MM.1S (cell line): ENCODE results near the gene R3HDM2.

Source experiments
- CTCF ChIP-seq: fragments of 300-600 bp; sonication (generic); IDR thresholded peaks from 2 replicates; pipeline ENCODE4 v1.5.1; 2016; ENCODE audit warnings: antibody characterized with exemption, low read length, mixed read lengths
- EZH2 ChIP-seq: fragments of 300-600 bp; sonication (generic); optimal IDR thresholded peaks from 2 replicates; pipeline ENCODE3; 2017; ENCODE audit warnings: low read depth, mild to moderate bottlenecking, antibody characterized with exemption, low read length, mixed read lengths

- TF ChIP-seq CTCF (no peak), EZH2 (no peak)
Observed at GRCh38 chr12:57470970-57471656, 40.3 kb upstream of the R3HDM2 start.
